HG02571 (cell line): ENCODE measurements around the gene ABHD12.

Experiments
- ATAC-seq: cut with Tn5 transposase; IDR thresholded peaks from one replicate; pipeline ENCODE4 v1.9.1; 2021; ENCODE audit warnings: mild to moderate bottlenecking, moderate library complexity; ENCODE audit not compliant: unreplicated experiment

The ABHD12 gene

DNA sequence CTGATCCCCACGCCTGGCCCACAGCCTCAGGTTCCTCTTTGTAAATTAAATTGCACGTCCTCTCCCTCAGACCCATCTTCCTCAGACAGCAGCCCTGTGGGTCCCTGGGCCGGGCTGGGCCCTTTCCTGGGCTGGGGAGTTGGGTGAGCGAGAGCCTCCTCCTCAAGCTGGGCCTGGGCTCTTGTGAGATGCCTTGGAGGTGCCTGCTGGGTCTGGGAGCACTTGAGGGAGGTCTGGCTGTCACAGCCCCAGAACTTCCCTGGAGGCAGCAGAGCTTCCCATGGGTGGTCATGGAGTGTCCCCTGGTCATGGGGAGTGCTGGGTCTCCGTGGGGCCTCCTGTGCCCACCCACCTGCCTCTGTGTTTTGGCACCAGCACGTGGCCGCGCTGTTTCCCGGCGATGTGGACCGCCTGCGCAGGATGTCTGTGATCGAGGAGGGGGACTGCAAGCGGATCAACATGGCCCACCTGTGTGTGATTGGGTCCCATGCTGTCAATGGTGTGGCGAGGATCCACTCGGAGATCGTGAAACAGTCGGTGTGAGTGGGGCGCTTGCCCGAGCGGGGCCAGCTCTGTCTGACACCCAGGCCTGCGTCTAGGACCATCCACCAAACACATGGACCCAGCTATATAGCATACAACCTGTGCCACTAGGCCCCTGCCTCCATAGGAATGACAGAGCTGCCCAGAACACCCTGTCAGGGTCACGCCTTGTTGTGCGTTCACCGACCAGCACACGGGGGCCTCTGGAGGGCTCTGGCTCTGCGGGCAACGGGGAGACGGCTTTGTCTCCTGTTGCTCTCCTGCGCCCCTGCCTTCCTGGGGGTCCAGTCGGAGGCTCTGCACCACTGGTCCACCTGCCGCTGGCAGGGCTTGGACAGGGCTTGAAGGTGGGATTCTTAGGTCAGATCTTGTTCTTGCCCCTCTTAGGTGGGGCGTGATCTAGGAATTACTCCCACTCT, 109.8 kb downstream of the ABHD12 start:
- no peak for ATAC-seq

DNA sequence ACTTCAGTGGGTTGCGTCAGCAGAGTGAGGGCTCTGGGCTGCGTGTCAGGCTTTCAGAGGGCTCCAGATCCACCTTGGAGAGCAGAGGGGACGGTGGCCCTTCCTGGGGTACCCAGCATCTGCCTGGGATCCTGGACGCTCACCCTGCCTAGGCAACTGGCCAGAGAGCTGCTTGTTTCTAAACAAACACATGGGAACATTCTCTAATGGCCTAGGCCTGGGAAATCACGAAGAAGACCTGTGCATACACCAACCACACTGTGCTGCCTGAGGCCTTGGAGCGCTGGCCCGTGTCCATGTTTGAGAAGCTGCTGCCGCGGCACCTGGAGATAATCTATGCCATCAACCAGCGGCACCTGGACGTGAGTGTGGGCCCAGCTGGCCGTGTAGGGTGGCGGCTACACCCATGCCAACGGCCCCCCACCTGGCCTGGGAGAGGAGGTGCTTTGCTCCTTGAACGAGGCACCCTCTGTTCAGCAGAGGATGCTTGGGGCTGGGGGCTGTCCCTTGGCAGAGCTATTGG, 110.5 kb downstream of the ABHD12 start:
- no peak for ATAC-seq

DNA sequence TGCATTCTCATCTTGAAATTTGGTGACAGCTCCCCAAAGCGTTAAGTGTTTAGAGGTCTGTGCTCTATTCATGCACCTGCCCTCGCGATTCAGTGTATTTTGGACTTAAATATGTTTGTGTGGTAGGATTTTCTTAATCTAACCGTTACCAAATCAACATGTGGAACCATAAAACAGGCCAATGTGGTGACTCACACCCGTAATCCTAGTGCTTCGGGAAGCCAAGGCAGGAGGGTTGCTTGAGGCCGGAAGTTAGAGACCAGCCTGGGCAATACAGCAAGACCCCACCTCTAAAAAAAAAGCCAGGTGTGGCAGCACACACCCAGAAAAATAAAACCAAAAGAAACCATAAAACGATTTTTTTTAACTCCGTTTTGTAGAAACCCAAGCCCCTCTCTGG, 111.2 kb downstream of the ABHD12 start:
- no peak for ATAC-seq

DNA sequence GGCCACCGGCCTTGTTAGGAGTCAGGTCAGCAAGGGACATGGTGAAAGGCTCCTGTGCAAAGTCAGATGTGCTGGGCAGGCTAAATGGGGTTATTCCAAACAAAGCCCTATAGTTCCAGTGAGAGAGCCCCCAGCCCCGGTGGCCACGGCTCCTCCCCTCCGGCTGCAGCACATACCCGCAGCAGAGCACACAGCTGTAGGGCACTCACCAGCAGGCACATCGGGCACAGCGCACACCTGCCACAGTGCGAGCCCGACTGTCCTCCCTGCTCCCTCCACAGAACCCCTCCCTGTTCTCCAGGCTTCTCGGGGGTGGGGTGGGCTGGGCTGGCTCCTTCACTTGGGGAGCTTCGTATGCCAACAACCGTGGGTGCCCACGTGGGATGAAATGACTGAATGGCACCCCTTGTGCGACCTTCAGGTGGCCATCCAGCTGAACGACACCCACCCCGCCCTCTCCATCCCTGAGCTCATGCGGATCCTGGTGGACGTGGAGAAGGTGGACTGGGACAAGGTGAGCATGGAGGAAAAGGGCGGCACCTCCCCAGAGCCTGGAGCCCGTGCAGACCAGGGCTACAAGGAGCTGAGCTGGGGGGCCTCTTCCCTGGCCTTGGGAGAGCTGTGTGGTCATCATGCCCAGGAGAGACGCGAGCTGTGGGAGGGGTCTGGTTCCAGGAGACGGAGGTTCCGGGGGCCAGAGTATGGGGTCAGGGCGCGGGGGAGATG, 111.8 kb downstream of the ABHD12 start:
- no peak for ATAC-seq

DNA sequence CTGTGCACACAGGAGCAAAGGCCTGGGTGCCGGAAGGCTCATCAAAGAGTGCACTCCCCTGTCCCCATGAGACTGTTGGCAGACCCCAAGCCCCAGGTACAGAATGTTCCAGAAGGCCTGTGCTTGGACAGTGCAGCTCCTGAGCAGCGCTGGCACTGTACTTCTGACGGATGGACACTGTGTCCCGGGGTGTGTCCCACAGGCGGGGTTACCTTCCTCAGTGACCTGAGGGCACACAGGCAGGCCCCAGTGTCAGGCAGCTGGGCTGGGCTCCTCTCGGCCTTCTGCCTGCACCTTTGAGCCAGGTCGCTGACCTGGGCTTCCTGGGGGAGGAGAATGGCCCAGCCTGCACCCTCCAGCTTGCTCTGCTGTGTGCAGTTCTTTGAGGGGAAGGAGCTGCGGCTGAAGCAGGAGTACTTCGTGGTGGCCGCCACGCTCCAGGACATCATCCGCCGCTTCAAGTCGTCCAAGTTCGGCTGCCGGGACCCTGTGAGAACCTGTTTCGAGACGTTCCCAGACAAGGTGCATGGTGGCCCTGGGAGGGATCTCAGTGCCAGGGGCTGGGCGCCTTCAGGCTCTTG, 112.6 kb downstream of the ABHD12 start:
- ATAC-seq = no peak

DNA sequence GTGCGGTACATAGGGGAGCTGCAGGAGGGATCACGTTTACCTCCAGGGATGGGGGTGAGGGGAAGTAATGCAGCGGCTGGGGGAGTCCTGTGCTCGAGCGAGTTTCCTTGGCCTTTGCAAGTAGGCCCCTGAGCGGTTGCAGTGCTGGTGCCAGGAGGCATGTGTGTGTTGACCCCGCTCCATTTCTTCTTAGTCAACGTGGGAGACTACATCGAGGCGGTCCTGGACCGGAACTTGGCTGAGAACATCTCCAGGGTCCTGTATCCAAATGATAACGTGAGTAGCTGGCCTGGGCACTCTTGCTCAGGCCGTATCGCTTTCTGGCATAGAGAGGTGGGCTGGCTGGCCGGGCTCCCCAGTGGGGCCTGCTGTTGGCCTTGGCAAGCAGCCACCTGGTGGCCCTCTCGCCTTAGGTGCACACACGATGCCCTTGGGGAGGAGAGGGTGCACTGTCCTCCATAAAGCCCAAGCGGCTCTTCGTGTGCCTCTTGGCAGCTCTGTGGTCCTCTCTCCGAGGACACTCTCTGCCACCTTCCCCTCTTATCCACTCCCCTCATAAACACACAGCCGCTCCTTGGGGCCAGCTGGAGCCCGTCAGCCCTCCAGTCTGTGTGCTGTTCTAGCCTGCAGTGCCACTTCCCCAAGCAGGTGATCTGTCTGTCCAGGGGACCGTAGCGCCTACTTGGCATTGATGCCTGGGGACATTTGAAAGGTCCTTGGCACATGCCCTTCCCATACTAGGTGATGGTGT, 113.4 kb downstream of the ABHD12 start:
- no peak for ATAC-seq

DNA sequence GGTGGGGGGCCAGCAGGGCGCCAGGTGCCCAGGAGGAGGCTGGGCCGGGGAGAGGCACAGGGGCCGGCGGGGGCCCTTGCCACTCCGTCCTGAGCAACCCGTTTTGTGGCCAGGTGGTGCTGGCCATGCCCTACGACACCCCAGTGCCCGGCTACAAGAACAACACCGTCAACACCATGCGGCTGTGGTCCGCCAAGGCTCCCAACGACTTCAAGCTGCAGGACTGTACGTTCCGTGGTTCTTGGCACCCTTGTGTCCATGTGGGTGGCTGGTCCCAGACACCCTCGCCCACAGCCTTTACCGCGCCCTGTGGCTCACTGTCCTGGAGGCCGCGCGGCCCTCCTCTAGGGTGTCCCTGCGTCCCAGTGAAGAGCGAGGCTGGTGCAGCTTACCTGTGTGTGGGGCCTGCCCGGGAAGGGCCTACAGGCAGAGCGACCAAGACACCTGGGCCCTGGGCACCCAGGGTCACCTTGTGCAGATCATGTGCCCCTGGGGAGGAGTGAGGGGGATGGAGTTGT, 114.0 kb downstream of the ABHD12 start:
- no peak for ATAC-seq

DNA sequence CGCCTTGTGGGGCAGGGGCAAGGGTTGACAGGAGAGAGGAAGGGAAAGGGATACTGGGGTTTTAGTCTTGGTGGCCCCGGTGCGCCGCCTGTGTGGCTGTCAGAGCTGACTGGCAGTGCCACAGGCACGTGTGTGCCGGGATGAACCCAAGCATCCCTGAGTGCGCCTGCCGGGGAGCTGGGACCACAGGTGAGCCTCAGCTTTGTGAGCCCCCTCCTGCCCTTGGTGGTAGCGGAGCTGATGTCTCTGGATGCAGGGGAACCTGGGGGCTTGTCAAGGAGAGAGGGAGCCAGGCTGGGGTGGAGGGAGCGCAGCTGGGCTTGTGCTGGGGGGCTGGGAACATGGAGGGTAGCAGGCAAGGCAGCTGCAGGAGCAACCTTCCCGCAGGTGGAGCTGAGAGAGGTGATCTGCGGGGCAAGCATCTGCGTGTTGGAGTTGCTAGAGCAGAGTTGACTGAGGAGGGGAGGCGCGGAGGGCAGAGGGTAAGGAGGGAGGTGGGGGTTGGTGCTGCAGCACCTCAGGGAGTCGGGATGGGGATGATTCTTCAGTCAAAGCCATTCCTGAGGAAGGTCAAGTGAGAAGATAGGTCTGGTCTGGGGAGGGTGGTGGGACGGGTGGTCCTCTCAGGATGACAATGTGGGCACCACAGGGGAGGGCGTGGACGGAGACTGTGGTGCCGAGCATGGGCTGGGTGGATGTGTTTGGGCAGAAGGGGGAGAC, 114.7 kb downstream of the ABHD12 start:
- no peak for ATAC-seq

DNA sequence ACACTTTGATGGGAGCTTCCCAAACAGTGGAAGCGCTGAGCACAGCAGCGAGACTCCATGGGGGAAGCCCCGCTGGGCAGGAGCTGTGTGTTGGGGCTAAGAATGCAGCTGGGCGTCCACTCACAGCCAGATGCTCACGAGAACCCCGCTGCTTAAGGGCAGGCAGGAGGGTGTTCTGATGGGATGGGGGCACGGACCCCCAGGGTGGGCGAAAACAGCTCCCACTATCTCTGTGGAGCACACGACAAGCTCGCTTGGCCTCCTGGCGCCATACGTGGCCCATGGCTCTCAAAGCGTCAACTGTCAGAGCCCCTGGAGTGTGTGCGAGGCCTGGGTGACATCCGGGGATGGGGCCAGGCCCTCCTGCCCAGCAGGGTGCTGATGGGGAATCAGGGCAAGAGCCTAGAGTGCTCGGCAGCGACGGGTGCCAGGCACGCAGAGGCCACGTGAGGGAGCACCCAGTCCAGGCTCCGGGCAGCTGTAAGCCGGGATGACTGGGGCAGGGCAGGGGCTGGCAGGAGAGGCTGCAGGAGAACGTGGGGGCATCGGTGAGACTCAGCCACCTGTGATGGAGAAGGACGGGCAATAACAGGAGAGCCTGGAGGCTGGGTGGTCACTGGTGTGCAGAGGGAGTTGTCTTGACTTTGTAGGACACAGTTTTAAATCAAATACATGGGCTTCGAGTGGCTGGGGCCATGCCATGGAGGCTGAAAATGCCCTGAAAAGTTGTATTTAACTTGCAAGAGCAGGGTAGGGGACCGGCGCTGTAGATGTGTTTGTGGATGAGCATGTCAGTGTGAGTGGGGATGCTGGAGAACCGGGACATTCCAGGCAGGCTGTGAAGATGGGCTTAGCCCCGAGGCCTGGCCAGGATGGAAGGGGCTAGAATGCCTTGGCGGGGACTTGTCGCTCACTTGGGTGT, 115.5 kb downstream of the ABHD12 start:
- no peak for ATAC-seq

DNA sequence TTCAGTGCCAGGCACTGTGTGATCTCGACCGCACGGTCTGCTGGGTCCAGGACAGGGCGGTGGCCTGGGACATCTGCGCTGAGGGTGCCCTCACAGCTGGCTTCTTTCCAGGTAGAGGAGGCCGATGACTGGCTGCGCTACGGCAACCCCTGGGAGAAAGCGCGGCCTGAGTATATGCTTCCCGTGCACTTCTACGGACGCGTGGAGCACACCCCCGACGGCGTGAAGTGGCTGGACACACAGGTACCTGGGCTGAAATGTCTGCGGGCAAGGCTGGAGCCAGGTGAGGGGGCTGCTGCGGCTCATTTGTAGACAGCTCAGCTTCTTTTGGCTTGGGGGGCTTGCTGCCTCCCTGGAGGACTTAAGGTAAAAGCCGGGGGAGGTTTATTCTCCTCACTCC, 116.2 kb downstream of the ABHD12 start:
- ATAC-seq = no peak

DNA sequence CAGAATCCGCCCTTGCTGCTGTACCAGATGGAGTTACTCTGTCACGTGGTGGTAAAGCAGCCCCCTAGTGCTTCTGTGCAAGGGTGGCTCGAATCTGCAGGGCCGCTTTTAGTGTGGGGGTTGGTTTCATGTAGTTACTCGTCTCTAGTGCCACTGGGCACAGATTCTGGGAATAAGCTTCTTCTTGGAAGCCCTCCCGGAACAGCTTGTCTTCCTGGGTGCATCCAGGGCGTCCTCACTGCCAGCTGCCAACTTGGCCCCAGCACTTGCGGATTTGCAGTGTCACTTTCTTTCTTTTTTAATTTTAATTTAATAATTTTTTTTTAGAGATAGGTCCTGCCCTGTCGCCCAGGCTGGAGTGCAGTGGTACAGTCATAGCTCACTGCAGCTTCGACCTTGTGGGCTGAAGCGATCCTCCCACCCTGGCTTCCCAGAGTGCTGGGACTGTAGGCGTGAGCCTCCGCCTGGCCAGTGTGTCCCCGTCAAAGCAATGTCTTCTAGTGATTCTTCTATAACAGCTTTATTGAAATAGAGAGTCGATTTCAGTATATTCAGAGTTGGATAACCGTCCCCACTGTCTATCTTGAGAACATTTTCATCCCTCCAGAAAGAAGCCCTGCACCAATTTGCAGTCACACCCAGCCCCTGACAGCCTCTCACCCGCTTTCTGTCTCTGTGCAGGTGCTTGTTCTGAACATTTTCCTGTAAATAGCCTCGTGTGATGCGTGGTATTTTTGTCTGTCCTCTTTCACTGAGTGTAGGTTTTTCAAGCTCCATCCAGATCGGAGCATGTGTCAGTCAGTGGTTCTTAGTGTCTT, 116.9 kb downstream of the ABHD12 start:
- ATAC-seq = no peak

DNA sequence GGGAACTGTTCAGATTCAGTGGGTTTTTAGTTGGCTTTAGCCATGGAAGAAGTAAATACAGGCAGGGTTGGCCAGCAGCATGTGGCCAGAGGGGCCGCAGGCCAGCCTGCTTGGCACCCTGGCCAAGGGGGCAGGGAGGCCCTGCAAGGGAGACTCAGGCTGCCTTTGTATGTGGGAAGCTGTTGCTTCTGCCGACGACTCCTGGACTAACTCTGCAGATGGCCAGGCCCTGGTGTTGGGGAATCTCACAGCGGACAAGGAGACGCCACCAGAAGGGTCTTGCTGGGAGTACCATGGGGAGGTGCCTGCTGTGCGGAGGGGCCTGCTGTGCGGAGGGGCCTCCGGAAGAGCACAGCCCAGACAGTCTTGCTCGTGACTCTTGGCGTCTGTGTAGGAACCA, 117.6 kb downstream of the ABHD12 start:
- no peak for ATAC-seq

DNA sequence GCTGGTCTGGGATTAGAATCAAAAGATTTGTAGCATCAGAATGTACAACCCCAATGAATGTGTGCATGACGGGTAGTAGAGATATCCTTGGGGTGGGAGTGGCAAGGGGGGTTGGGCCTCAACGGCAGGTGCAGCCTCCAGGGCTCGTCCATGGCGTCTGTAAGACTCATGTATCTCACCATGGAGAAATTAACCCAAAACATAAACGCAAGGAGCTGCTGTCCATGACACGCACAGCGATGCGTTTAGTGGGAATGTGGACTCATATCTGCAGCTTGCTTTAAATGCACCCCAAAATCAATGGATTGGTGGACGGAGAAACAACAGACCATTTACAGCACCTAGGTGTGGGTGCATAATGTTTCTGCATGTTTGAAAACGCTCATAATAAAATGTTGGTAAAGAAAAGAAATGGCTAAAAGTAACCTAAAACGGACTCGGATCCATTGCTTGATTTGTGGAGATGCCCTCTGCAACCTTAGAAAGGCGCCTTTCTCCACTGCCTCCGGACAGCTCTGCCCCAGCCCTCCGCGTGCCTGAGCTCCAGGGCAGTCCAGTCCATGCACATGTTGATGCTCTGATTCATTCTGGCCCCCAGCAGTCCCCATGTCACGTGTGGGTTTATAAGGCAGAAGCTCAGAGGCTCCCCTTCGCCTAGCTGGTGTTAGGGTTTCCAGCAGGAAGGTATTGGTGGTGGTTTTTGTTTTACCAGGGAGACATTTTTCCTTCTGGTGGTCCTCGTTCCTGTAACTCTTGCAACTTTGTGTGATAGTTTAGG, 118.2 kb downstream of the ABHD12 start:
- no peak for ATAC-seq

DNA sequence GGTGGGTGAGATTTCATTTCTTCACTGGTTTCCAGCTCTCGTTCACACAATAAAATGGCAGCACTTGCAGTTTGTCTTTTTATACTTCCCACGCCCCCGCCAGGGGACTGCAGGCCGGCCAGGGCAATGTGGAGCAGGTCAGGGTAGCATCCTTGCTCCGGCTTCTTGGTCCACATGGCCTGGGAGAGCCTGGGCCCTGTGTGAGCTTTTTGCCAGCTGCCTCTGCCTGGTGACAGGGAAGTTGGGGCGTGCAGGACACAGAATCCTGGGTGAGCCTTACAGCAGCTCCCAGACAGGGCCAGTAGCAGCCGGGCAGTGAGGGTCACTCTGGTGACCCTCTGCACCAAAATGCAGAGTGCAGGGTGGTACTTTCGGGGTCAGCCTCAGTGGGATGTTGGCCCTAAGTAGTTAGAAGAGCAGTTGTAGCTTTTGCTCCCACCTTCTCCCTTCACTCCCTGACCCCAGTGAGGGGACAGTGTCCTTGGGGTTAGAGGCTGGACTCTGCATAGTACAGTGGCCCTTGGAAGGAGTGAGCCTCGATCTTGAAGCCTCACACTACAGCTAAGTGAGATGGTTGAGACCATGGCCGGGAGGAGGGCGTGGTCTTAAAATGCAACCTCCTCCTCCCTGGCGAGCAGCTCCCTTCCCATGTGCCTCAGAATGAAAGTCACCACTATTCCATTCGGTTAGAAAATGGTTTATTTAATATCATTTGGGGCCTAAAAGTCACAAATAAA, 119.0 kb downstream of the ABHD12 start:
- ATAC-seq = no peak

DNA sequence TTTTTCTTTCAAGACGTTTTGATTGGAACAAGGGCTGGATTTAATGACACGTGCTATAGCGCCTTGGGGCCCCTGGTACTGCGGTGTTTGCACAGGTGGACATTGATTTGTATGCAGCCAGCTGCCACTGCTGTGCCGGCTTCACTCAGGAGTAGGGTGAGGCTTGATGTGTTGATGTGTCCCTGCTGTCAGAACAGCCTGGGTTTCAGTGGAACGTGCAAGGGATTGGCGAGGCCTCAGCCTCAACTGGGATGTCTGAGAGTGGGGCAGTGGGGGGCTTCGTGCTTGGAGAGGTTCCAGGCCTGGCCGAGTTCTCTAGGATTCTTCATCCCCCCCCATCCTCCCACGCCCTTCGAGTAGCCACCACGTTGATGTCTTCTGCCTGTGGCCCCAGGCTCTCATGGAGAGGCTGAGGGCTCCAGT, 119.8 kb downstream of the ABHD12 start:
- no peak for ATAC-seq

DNA sequence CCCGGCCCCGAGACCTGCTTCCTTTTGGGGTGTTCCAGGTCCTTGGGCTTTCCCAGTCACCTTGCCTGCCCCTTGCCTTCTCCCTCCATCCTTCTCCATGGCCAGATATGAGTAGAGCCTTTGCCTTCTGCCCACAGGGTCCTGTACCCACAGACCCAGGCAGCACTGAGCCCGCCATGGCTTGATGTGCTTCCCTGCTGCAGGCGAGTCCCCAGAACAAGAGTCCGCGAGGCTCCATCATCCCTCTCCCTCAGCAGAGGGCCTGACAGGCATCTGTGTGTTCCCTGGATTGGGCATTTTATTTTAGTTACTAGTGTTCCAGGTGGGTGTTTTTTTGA, 120.8 kb downstream of the ABHD12 start:
- ATAC-seq = no peak
